HG03442 (cell line): ENCODE data around the gene STRA8.
A peak's percentile ranks its signal among the peaks of the same experiment; 100 is the strongest.
"Not testable (repeated sequence)": the region's sequence is repeated elsewhere in the genome, so short reads cannot be mapped to it uniquely, and the experiment has no call there.

Source experiments
- ATAC-seq: cut with Tn5 transposase; IDR thresholded peaks from one replicate; pipeline ENCODE4 v1.9.1; 2021; ENCODE audit warnings: mild to moderate bottlenecking, moderate library complexity; ENCODE audit not compliant: unreplicated experiment

Gene STRA8

GRCh38 chr7:135204341-135204749 lies 29.3 kb upstream of the STRA8 start:
- no peak for ATAC-seq

- no peak for ATAC-seq
Measured at GRCh38 chr7:135204876-135205275, 28.8 kb upstream of the STRA8 start.

GRCh38 chr7:135205850-135206249 lies 27.8 kb upstream of the STRA8 start:
- no peak for ATAC-seq

- no peak for ATAC-seq
Measured at GRCh38 chr7:135206941-135207391, 26.7 kb upstream of the STRA8 start.

GRCh38 chr7:135207406-135208101 lies 26.1 kb upstream of the STRA8 start:
- ATAC-seq: no peak

- ATAC-seq: no peak
Measured at GRCh38 chr7:135208102-135208793, 25.4 kb upstream of the STRA8 start.

GRCh38 chr7:135209225-135209834 lies 24.3 kb upstream of the STRA8 start:
- no peak for ATAC-seq

- no peak for ATAC-seq
Measured at GRCh38 chr7:135210888-135211178, 22.8 kb upstream of the STRA8 start.

- peak; percentile 82 for ATAC-seq
Measured at GRCh38 chr7:135211179-135211945, 22.3 kb upstream of the STRA8 start, which contains the start of gene WDR91. WDR91 (minus strand) TSS chr7:135211526; CDS start chr7:135211502, 24 bp downstream.

- ATAC-seq: not testable (repeated sequence)
Measured at GRCh38 chr7:135211946-135212685, 21.5 kb upstream of the STRA8 start.

GRCh38 chr7:135213831-135214230 lies 19.8 kb upstream of the STRA8 start:
- no peak for ATAC-seq

- no peak for ATAC-seq
Measured at GRCh38 chr7:135215180-135215579, 18.5 kb upstream of the STRA8 start.

GRCh38 chr7:135215698-135216097 lies 17.9 kb upstream of the STRA8 start:
- no peak for ATAC-seq

- ATAC-seq: no peak
Measured at GRCh38 chr7:135217645-135218509, 15.8 kb upstream of the STRA8 start.

- ATAC-seq: no peak
Measured at GRCh38 chr7:135224027-135224426, 9.6 kb upstream of the STRA8 start.

- no peak for ATAC-seq
Measured at GRCh38 chr7:135231686-135232085, 2.0 kb upstream of the STRA8 start.

- ATAC-seq: no peak
Measured at GRCh38 chr7:135232087-135232486, 1.6 kb upstream of the STRA8 start.

GRCh38 chr7:135232720-135233119 lies 918 bp upstream of the STRA8 start:
- ATAC-seq: no peak

GRCh38 chr7:135234095-135234494 lies 457 bp downstream of the STRA8 start:
- not testable (repeated sequence) for ATAC-seq

- no peak for ATAC-seq
Measured at GRCh38 chr7:135234727-135235126, 1.1 kb downstream of the STRA8 start.
